RWPE1 (cell line): Measurements from ENCODE around the gene MAGI3.
"Not testable (repeated sequence)": the region's sequence is repeated elsewhere in the genome, so short reads cannot be mapped to it uniquely, and the experiment has no call there.

Experiments
- CTCF ChIA-PET: fragments of 350-600 bp; sonication (Branson Sonifier 250); formaldehyde crosslinking; extraction: SDS; loops from one replicate; lab custom pipeline; 2021; lab: Yijun Ruan, JAX
- POLR2A ChIA-PET: fragments of 400-600 bp; formaldehyde crosslinking; extraction: SDS; loops from one replicate; lab custom pipeline; 2020; ENCODE audit warnings: antibody characterized with exemption; ENCODE audit not compliant: low non-redundant PET; lab: Yijun Ruan, JAX
- DNase-seq: peaks from one replicate; pipeline ENCODE4 v3.0.0; 2012; ENCODE audit warnings: low spot score
- H3K27ac ChIP-seq: fragments of 450-650 bp; 2 replicates; pipeline ENCODE4 v1.5.1; 2017
- CTCF ChIP-seq: fragments of 450-650 bp; conservative IDR thresholded peaks from 2 replicates; pipeline ENCODE4 v1.5.1; 2017; ENCODE audit warnings: low read depth, mild to moderate bottlenecking

Gene MAGI3

GRCh38 chr1:113403065-113403464 is 12.8 kb downstream of the MAGI3 start:
- no peak overlapping the region for H3K27ac ChIP-seq
- TF ChIP-seq CTCF: no peak
- ChIA-PET CTCF (no interaction called here), POLR2A (no interaction called here)
- DNase-seq: no peak

- no peak overlapping the region for H3K27ac ChIP-seq
- DNase-seq: no peak
- no peak for TF ChIP-seq CTCF
- POLR2A ChIA-PET: no interaction called here
- CTCF ChIA-PET: interaction anchor here (0.5 to 0.7 kb wide), 2 partner anchors 17 to 58 kb away, joined by 3 to 6 read pairs; no protein-coding TSS in a partner anchor
Measured at GRCh38 chr1:113405573-113405972, 15.3 kb downstream of the MAGI3 start.

GRCh38 chr1:113406149-113406548 is 15.8 kb downstream of the MAGI3 start:
- DNase-seq, POLR2A ChIA-PET, H3K27ac ChIP-seq: not testable (repeated sequence)
- CTCF ChIA-PET: interaction anchor here (0.5 to 0.7 kb wide), 2 partner anchors 16 to 59 kb away, joined by 3 to 6 read pairs; no protein-coding TSS in a partner anchor

DNA sequence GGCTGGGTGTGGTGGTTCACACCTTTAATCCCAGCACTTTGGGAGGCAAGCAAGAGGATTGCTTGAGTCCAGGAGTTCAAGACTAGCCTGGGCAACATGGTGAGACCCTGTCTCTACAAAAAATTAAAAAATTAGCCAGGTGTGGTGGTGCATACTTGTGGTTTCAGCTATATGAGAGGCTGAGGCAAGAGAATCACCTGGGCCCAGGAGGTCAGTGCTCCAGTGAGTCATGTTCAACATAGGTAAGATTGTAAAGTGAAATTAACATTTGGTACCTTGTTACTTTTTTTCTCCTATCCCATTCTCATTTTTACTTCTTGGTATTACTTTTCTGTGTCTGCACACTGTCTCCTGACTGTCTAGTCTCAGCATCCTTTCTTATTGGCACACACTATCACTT is 19.0 kb downstream of the MAGI3 start:
- ChIA-PET CTCF (no interaction called here), POLR2A (no interaction called here)
- no peak overlapping the region for H3K27ac ChIP-seq
- no peak for DNase-seq
- TF ChIP-seq CTCF: no peak

- CTCF ChIA-PET: interaction anchor here (0.5 kb wide), 1 partner anchor 322 kb away, joined by 3 read pairs; no protein-coding TSS in a partner anchor
- POLR2A ChIA-PET: not testable (repeated sequence)
Measured at GRCh38 chr1:113412020-113412419, 21.7 kb downstream of the MAGI3 start.

DNA sequence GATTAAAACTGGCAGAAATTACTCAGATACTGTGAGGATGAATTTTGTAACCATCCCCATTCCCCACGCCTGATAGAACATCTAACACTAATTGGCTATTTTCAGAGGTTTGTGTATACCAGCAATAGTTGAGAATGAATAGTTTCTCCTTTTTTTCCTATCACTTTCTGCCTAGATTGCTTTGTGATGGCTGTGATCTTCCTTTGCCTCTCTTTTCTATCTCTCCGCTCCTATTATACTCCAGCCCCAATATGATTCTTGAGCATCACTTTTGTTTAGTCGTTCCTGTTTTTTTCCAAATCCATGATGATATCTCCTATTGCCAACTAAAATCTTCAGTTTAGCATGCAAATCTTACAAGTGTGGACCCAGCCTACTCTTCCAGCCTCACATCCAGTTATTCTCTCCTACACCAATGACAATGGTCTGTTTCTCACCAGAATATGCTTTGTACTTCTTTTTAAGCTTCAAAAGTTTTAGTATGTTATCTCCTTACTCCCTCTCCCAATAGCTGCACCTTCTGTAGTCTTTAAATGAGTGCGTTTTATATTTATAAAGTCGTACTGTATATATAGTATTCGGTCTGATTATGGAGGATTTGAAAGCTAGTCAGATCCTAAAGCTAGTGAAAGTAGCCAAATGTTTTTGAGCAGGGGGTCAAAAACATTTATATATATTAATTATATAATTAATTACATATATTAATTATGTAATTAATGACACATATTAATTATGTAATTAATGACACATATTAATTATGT is 25.2 kb downstream of the MAGI3 start:
- no peak for DNase-seq
- POLR2A ChIA-PET: no interaction called here

More at GRCh38 chr1:113412020-113412419, 21.7 kb downstream of the MAGI3 start:
- H3K27ac ChIP-seq, DNase-seq: not testable (repeated sequence)

DNA sequence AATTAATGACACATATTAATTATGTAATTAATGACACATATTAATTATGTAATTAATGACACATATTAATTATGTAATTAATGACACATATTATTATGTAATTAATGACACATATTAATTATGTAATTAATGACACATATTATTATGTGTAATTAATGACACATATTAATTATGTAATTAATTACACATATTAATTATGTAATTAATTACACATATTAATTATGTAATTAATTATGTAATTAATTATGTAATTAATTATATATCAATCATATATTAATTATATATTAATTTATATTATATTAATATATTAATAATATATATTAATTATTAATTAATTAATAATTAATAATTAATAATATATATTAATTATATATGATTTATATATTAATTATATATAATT is 25.8 kb downstream of the MAGI3 start:
- H3K27ac ChIP-seq, POLR2A ChIA-PET, DNase-seq: not testable (repeated sequence)
- CTCF ChIA-PET: interaction anchor here (0.7 kb wide), 2 partner anchors 21 to 179 kb away, joined by 3 read pairs; no protein-coding TSS in a partner anchor

More for the DNA sequence above, 25.2 kb downstream of the MAGI3 start:
- no peak overlapping the region for H3K27ac ChIP-seq
- CTCF ChIA-PET: interaction anchor here (0.7 kb wide), 2 partner anchors 21 to 179 kb away, joined by 3 read pairs; no protein-coding TSS in a partner anchor
- no peak for TF ChIP-seq CTCF

DNA sequence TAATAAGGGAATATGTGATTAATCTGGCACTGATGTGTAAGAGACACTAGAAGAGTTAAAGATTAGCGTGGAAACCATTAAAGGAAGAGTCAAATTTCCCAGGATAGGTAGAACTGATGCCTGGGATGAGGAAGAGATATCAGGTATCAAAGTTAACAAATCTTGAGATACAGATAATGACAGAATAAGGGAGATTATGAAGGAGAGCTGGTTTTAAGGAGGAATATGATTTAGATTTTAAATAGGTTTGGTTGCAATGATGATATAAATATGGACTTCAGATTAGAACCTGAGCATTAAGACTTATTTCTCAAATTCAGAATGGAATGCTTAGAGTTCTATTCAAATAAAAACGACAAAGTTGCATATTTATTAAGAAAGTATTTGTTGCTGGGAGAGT is 26.2 kb downstream of the MAGI3 start:
- H3K27ac ChIP-seq: no peak overlapping the region
- DNase-seq: no peak
- ChIA-PET CTCF (no interaction called here), POLR2A (no interaction called here)
- TF ChIP-seq CTCF: no peak
